Glomerular endothelial cell (primary cell): ENCODE data around the gene GZMM. TPM values are rescaled to one million over a fixed set of nuclear protein-coding genes. Genes with fewer than 3 reads are reported as not detected.

Experiments
- DNase-seq: peaks from one replicate; pipeline ENCODE4 v3.0.0-alpha.2; 2011; ENCODE audit warnings: low read depth, low spot score; ENCODE audit errors: extremely low read depth
- total RNA-seq: library from RNA; depleted of rRNA; stranded (reverse); fragments of >200 nt; gene quantifications from 2 replicates; pipeline ENCODE4 v1.2.3, GENCODE V29; 2015

The GZMM gene
- total RNA-seq = not detected in 2 replicates

- no peak for DNase-seq
These were observed at the start of gene GZMM for GRCh38 chr19:543910-544608. TSS of gene GZMM (plus strand) at chr19:544053. CDS start at chr19:544072, 19 bp downstream.

GRCh38 chr19:494171-495080 lies 49.4 kb upstream of the GZMM start:
- no peak for DNase-seq

GRCh38 chr19:495081-495401 lies 48.8 kb upstream of the GZMM start:
- no peak for DNase-seq

- no peak for DNase-seq
These were observed 48.3 kb upstream of the GZMM start for GRCh38 chr19:495402-496111.

- no peak for DNase-seq
These were observed 47.7 kb upstream of the GZMM start, which contains the start of gene MADCAM1 for GRCh38 chr19:496112-496665. TSS of gene MADCAM1 (plus strand) at chr19:496486. CDS start at chr19:496500, 14 bp downstream.

GRCh38 chr19:496986-497385 lies 46.9 kb upstream of the GZMM start:
- DNase-seq = no peak

GRCh38 chr19:497491-497868 lies 46.4 kb upstream of the GZMM start:
- no peak for DNase-seq

GRCh38 chr19:497869-498510 lies 45.9 kb upstream of the GZMM start:
- no peak for DNase-seq

- no peak for DNase-seq
These were observed 45.4 kb upstream of the GZMM start for GRCh38 chr19:498511-498891.

- no peak for DNase-seq
These were observed 44.8 kb upstream of the GZMM start for GRCh38 chr19:498977-499623.

- no peak for DNase-seq
These were observed 42.2 kb upstream of the GZMM start for GRCh38 chr19:501646-502045.

GRCh38 chr19:504616-505015 lies 39.2 kb upstream of the GZMM start:
- no peak for DNase-seq

GRCh38 chr19:506404-507285 lies 37.2 kb upstream of the GZMM start:
- DNase-seq = peak; percentile 100

GRCh38 chr19:507286-508203 lies 36.3 kb upstream of the GZMM start, which contains the start of gene TPGS1:
TSS of gene TPGS1 (plus strand) at chr19:507497. CDS start at chr19:507507, 10 bp downstream.
- DNase-seq = no peak

GRCh38 chr19:508204-509150 lies 35.4 kb upstream of the GZMM start:
- DNase-seq = no peak

GRCh38 chr19:510606-511100 lies 33.2 kb upstream of the GZMM start:
- DNase-seq = no peak
